Measurements from ENCODE around the gene IL5RA. TPM values are rescaled to one million over a fixed set of nuclear protein-coding genes. Genes with fewer than 3 reads are reported as not detected.

Gene IL5RA
- total RNA-seq, 1 donor from 2014 or later, result 0.60 TPM

- DNase-seq (ENCODE audit: low spot score), result no peak
These were observed 3.0 kb downstream of the IL5RA start for GRCh38 chr3:3107181-3107580.

DNA sequence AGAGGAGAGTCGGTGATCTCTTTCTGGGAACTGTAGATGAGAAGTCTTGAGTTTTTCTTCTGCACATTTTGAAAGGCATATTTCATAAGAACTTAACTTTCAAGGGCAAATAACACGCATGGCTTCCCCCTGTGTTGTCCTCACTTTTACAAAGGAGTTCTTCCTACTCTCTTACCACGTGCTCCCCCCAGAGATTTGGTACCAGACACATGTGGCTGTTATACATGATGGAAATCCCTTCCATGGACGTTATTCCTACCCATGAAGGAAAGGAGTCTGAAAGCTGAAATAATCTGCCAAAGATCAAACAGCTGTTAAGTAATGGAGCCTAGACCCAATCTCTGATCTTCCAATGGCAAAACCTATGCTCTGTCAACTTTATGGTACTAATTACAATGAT is 4.4 kb downstream of the IL5RA start:
- no peak for DNase-seq (ENCODE audit: low spot score)

GRCh38 chr3:3105246-3105645 is 4.9 kb downstream of the IL5RA start:
- DNase-seq (ENCODE audit: low spot score), result no peak

DNA sequence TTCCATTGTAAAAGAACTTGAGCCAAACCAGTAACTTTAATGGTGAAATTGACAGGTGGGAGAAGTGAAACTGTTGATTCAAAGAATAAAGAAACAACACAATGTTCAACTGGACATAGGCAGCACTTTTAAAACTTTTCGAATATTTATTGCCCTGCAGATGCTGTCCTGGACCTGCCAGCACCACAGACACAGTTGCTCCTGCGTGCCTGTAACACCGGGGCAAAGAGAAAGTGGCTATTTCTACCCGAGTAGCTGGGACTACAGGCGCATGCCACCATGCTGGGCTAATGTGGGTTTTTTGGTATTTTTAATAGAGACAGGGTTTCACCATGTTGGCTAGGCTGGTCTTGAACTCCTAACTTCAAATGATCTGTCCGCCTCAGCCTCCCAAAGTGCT is 7.4 kb downstream of the IL5RA start:
- no peak for DNase-seq (ENCODE audit: low spot score)

GRCh38 chr3:3101660-3102458 is 8.3 kb downstream of the IL5RA start:
- no peak for DNase-seq (ENCODE audit: low spot score)

DNA sequence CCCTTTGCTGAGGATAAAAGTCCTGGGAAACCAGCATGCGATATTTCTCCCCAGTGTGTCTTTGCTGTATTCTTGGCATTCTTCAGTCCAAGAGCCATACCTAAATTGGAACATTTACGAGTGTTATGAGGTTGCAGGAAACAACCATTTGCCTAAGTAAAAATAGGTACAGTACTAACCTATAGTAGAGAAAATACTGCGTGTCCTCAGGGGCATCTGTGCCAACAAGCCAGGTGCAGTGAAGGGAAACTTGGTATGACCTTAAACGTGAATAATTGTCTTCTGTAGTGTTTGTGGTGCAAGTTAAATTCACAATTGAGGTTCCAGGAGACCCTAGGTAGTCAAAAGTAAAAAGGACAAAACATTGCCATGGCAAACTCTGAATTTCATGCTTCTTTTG is 12.2 kb downstream of the IL5RA start:
- no peak for DNase-seq (ENCODE audit: low spot score)

DNA sequence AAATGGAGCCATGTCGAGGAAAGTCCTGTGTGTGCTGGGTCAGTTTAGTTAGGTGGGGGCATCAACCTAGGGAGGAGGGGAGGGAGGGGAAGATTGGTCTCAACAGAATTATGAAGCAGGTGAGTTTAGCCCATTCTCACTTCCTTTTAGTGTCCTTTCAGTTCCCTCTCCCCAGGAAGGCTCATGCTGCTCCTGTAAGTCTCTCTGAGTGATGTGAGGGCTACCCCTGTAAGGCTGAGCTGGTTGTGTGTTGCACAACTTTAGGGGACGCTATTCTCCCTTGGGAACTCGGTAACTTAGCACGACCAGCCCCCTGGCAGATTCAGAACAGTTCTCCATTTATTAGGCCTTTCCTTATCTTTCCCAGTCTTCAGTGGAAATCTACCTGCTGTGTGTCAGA is 21.2 kb downstream of the IL5RA start:
- no peak for DNase-seq (ENCODE audit: low spot score)

DNA sequence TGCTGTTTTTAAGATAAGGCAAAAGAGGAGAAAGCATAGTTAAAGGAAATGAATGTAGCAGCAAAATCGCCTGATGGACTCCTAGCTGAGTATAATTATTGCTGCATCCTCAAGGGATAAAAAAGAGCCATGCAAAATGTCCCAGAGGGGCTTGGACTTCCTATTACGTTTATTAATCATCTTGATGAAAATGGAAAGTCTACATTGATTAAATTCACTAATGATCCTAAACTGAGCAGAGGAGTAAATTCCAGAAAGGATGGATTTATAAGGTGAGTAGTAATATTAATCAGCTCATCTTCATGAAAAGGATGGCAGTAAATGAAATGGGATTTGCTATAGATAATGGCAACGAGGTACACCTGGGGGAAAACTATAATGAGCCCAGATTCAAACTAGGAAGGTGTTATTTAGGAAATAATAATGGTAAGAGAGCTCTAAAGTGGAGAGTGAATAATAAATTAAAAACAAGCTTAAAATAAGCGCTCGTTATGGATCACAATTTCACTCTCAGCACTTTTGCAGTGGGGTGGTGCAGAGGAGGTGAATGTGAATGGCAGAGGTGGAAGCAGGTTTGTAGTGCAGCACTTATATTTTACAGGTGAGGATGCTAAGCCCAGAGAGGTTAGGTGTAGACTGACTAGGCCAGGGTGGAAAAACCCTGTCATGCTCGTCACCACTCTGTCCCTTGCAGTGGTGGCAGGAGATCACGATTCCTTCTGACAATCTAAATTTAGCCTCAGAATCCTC is 22.3 kb downstream of the IL5RA start:
- DNase-seq (ENCODE audit: low spot score), result no peak

DNA sequence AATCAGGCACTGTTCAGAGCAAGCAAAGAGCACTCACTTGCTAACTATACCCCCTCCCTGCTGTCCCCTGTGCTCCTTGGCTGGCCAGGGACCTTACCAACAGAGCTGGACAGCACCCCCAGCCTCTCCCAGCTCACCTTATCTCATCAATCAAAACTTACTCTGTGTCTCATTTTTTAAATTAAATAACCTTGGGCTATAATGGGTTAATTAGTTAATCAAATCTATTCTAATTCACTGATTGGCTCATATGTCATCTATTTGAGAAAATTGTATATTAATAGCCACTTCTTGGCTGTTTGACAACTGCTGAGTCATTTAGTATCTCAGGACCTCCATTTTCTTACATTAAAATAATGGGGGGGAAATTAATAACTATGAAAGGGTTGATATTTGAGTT is 22.9 kb downstream of the IL5RA start:
- DNase-seq (ENCODE audit: low spot score), result no peak

- no peak for DNase-seq (ENCODE audit: low spot score)
These were observed 23.9 kb downstream of the IL5RA start for GRCh38 chr3:3086239-3086638.

- no peak for DNase-seq (ENCODE audit: low spot score)
These were observed 24.4 kb downstream of the IL5RA start for GRCh38 chr3:3085782-3086181.

DNA sequence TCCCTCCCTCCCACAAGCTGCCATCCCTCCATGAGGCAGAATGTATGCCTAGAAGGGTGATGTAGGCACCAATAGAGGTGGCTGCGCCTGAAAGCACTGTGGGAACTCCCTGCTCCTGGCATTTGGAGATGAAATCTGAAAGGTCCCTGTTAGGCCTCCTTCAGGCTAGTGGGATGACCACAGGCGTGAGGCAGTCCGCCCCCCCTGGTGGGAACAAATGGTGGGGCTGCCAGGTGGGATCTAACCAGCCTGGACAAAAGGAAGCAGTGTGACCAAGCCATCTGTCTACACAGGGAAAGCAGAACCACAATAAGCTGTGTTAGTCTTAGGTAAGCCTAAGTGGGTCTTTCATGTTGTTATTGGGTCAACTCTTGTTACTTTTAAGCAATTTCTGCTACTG is 25.3 kb downstream of the IL5RA start:
- DNase-seq (ENCODE audit: low spot score), result no peak

DNA sequence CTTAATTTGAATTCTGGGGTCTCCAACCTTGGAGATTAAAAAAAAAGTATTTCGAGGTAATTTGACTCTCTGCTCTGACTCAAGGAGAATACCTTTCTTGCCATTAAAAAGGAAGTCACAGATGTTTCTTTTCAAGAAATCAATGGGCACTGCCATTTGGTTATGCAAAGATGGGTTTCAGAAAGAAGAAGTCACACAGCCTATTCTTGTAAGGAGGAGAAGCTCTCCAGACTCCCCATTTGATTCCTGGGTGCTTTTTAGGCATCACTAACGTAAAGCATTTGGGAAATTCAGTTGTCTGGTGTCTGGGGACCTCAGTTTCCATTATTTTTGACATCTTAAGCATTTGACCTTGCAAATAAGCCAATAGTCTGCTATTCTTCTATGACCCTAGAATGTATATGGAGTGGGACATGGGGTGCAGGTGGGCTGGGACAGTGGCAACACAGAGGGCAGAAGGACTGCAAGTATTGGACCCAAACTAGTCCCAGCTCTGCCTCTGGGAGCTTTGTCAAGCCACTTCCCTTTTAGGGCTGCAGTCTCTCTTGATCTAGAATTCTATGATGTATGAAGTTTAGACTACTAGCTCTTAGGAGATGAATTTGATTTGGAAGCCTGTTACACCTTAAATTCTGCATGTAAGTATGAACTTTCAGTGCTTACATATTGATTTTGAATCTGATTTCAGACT is 27.8 kb downstream of the IL5RA start:
- no peak for DNase-seq (ENCODE audit: low spot score)

DNA sequence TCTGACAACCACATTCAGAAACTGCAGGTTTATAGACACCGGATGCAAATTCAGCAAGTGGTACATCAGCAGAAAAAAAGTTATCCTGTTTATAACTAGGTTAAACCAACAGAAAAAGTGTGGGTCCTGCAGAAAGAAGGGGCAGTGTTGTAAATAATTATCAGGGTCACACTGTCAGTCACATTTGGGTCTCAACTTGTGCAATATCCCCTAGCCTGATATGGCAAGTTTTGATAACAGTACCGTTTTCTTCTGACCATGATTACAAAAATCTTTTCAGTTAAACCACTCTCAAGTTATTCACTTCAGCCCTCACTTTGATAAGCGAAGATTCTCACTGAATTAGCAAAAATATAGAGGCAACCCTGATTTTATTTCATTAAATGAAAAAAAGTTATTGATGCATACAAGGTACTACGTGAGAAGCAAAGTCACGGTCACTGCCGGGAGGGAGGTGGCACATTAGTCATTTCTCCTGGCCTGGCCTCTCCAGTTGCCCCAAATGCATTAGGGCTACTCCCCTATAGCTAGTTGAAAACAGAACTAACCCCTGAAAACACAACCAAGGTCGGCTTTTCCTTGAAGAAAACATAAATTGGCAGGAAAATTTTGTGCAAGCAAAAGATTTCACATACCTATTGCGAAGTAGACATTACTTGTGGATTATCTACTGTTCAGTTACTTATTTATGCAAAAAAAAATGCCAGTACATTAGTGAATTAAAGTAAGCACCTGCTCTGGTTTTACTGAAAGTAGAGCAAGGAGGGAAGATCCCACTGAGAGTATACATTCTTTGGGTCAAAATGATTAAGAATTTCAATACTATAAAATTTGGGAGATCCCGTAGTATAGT is 28.6 kb downstream of the IL5RA start:
- no peak for DNase-seq (ENCODE audit: low spot score)

DNA sequence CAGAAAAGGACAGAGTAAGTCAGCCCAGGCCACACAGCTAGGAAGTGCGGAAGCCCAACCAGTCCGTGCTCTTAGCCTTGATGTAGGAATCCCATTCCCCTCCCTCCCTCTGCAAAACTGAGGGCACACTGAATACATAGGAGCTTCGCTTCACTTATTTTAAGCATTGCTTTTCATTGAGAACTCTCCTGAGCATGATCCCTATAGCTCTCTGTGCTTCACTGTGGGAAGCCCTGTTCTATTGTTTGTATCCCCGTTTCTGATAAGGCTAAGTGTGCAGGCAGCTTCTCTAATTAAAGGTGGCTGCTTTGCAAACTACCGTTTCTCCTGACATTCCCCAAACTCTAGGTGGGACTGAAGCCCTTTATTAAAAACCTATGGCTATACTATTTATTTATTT is 29.9 kb downstream of the IL5RA start:
- DNase-seq (ENCODE audit: low spot score), result no peak

GRCh38 chr3:3074551-3075257 is 35.5 kb downstream of the IL5RA start:
- DNase-seq (ENCODE audit: low spot score), result no peak

- DNase-seq (ENCODE audit: low spot score), result no peak
These were observed 39.0 kb downstream of the IL5RA start for GRCh38 chr3:3071136-3071535.

GRCh38 chr3:3069723-3070122 is 40.5 kb downstream of the IL5RA start:
- DNase-seq (ENCODE audit: low spot score), result no peak

GRCh38 chr3:3068358-3068881 is 41.8 kb downstream of the IL5RA start:
- no peak for DNase-seq (ENCODE audit: low spot score)

DNA sequence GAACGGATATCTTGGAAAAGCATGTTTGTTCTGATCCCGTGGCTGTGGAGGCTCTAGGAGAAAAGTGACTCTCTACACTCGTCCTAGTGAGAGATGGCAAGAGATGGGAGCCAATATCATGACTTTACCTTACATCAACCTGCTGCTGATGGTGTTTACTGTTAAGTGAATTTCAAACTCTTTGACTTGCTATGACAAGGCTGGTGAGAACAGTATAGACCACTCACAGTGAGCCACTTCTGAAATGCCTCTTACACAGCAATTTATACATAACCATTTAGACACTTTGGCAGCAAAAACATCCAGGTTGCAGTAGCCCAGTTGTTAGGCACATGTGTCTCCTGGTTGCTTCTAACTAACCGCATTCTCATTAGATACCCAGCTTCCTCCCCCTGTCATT is 43.3 kb downstream of the IL5RA start:
- no peak for DNase-seq (ENCODE audit: low spot score)

DNA sequence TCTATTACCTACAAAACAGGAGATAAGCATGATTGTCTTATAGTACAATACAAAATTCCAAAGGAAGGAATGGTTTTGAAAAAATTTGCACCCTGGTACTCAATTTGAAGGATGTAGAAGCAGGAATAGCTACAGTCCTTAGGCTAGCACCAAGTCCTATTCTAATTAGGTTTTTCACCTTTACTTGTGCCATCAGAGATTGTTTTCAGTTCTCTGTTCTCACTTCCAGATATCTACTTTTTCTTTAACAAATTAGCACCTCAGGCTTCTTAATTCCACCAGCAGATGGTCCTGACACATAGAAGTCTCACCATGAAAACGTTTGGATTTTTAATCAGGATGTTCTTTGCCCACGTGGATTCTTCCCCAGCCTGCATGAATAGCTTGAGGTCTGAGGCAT is 43.8 kb downstream of the IL5RA start:
- DNase-seq (ENCODE audit: low spot score), result no peak
